GM23338 (cell line): ENCODE results near the gene SPATS2. TPM values are rescaled to one million over a fixed set of nuclear protein-coding genes. Genes with fewer than 3 reads are reported as not detected.
A peak's percentile ranks its signal among the peaks of the same experiment; 100 is the strongest.

Source experiments
- ATAC-seq: fragments of 200-7000 bp; cut with Tn5 transposase; 3 replicates; pipeline ENCODE4 v1.9.1; 2020
- DNase-seq: peaks from one replicate; pipeline ENCODE4 v3.0.0-alpha.2; 2015; ENCODE audit warnings: low spot score
- H2AFZ ChIP-seq: fragments of 200-600 bp; sonication (generic); 2 replicates; pipeline ENCODE4 v1.8.0; 2016; ENCODE audit warnings: antibody characterized with exemption, mild to moderate bottlenecking, moderate library complexity
- H3F3A ChIP-seq: fragments of 200-600 bp; sonication (generic); replicated peaks from 2 replicates; pipeline ENCODE4 v1.8.0; 2017; ENCODE audit warnings: antibody characterized with exemption, mixed run types, low read depth
- H3K27ac ChIP-seq: fragments of 200-600 bp; sonication (generic); 2 replicates; pipeline ENCODE4 v1.6.1; 2016; ENCODE audit warnings: low read depth
- H3K27me3 ChIP-seq: fragments of 200-600 bp; sonication (generic); 2 replicates; pipeline ENCODE4 v1.8.0; 2016; ENCODE audit warnings: mild to moderate bottlenecking, mixed run types, moderate library complexity; ENCODE audit not compliant: insufficient read depth
- H3K36me3 ChIP-seq: fragments of 200-600 bp; sonication (generic); 2 replicates; pipeline ENCODE4 v1.8.0; 2016; ENCODE audit warnings: mild to moderate bottlenecking; ENCODE audit not compliant: insufficient read depth
- H3K4me1 ChIP-seq: fragments of 200-600 bp; sonication (generic); 2 replicates; pipeline ENCODE4 v1.8.0; 2016; ENCODE audit warnings: mild to moderate bottlenecking, moderate library complexity; ENCODE audit not compliant: insufficient read depth
- H3K4me2 ChIP-seq: fragments of 200-600 bp; sonication (generic); 2 replicates; pipeline ENCODE4 v1.7.1; 2017; ENCODE audit warnings: mixed run types
- H3K4me3 ChIP-seq: fragments of 200-600 bp; sonication (generic); 2 replicates; pipeline ENCODE4 v1.6.1; 2016; ENCODE audit warnings: mixed run types
- H3K79me2 ChIP-seq: fragments of 200-600 bp; sonication (generic); replicated peaks from 2 replicates; pipeline ENCODE4 v1.8.0; 2017; ENCODE audit warnings: mild to moderate bottlenecking; ENCODE audit not compliant: insufficient read depth
- H3K9me2 ChIP-seq: fragments of 200-600 bp; sonication (generic); 2 replicates; pipeline ENCODE4 v1.8.0; 2017; ENCODE audit not compliant: insufficient read depth
- H4K20me1 ChIP-seq: fragments of 200-600 bp; sonication (generic); replicated peaks from 2 replicates; pipeline ENCODE4 v1.8.0; 2017; ENCODE audit warnings: mild to moderate bottlenecking; ENCODE audit not compliant: insufficient read depth
- H3K27ac Mint-ChIP-seq: 2 replicates; pipeline ENCODE4 v1.8.0; 2020; ENCODE audit warnings: inconsistent platforms, mild to moderate bottlenecking, moderate library complexity, mixed read lengths
- H3K27me3 Mint-ChIP-seq: 3 replicates; pipeline ENCODE4 v1.8.0; 2022; ENCODE audit warnings: low read depth, mild to moderate bottlenecking, moderate library complexity, mixed read lengths, inconsistent platforms; ENCODE audit not compliant: insufficient read depth, poor library complexity
- H3K36me3 Mint-ChIP-seq: 3 replicates; pipeline ENCODE4 v1.8.0; 2021; ENCODE audit warnings: low read depth, mild to moderate bottlenecking, inconsistent platforms, moderate library complexity, mixed read lengths
- H3K4me1 Mint-ChIP-seq: 3 replicates; pipeline ENCODE4 v1.8.0; 2020; ENCODE audit warnings: mild to moderate bottlenecking, inconsistent platforms, mixed read lengths
- H3K4me3 Mint-ChIP-seq: 3 replicates; pipeline ENCODE4 v1.8.0; 2021; ENCODE audit warnings: moderate library complexity, mild to moderate bottlenecking, inconsistent platforms, mixed read lengths
- H3K9me3 Mint-ChIP-seq: 3 replicates; pipeline ENCODE4 v1.8.0; 2020; ENCODE audit warnings: moderate library complexity, mild to moderate bottlenecking, inconsistent platforms, mixed read lengths
- CREB1 ChIP-seq: fragments of 250-450 bp; sonication (Bioruptor Pico); IDR thresholded peaks from 2 replicates; pipeline ENCODE4 v1.5.0; 2020; ENCODE audit warnings: low read depth, mild to moderate bottlenecking, moderate library complexity
- CTCF ChIP-seq, 2 experiments: fragments of 200-600 bp in 1 of 2; sonication (generic) in 1 of 2; conservative IDR thresholded peaks; 2 replicates each; pipeline versions ENCODE4 v1.5.1 to v1.6.1; 2016 to 2017; ENCODE audit warnings: antibody characterized with exemption in 2 of 2, low read depth in 2 of 2, mild to moderate bottlenecking in 2 of 2, moderate library complexity in 1 of 2
- ETS1 ChIP-seq: IDR thresholded peaks from 2 replicates; pipeline ENCODE4 v1.6.1; 2016; ENCODE audit warnings: antibody characterized with exemption
- EZH2 ChIP-seq: fragments of 200-600 bp; sonication (generic); IDR thresholded peaks from one replicate; pipeline ENCODE4 v1.8.0; 2017; ENCODE audit warnings: antibody characterized with exemption, mild to moderate bottlenecking, low read depth; ENCODE audit not compliant: unreplicated experiment
- EZH2phosphoT487 ChIP-seq: fragments of 200-600 bp; sonication (generic); IDR thresholded peaks from one replicate; pipeline ENCODE4 v1.8.1; 2018; ENCODE audit warnings: antibody characterized with exemption; ENCODE audit not compliant: unreplicated experiment
- JUNB ChIP-seq: IDR thresholded peaks from one replicate; pipeline ENCODE4 v1.6.1; 2016; ENCODE audit warnings: antibody characterized with exemption; ENCODE audit not compliant: unreplicated experiment
- STAT1 ChIP-seq: IDR thresholded peaks from one replicate; pipeline ENCODE4 v1.6.1; 2016; ENCODE audit warnings: antibody characterized with exemption; ENCODE audit not compliant: unreplicated experiment
- ZNF331 ChIP-seq: fragments of 250-450 bp; sonication (Bioruptor Pico); IDR thresholded peaks from 2 replicates; pipeline ENCODE4 v1.5.0; 2020; ENCODE audit warnings: low read depth, mild to moderate bottlenecking, moderate library complexity
- ZNF462 ChIP-seq: fragments of 250-450 bp; sonication (Bioruptor Pico); IDR thresholded peaks from 2 replicates; pipeline ENCODE4 v1.5.0; 2020; ENCODE audit warnings: mild to moderate bottlenecking, moderate library complexity
- polyA plus RNA-seq: library from polyadenylated mRNA; unstranded; fragments of >200 nt; fragmentation: Nextera tagmentation; extraction: Ambion mirVana; gene quantifications from 2 replicates; pipeline ENCODE4 v1.2.1, GENCODE V29; 2016
- total RNA-seq: library from RNA; depleted of rRNA; stranded (reverse); fragments of >200 nt; shearing (Covaris generic); gene quantifications from 2 replicates; pipeline ENCODE4 v1.2.3, GENCODE V29; 2014

The SPATS2 gene
- total and polyA plus RNA-seq, 2 experiments from 2014 or later, result 20.6 to 61.0 TPM

GRCh38 chr12:49553512-49554088 is 186.3 kb downstream of the SPATS2 start:
- Histone ChIP-seq H3K27ac (no peak overlapping the region), H3K4me1 (no peaks in the 10 kb centered on the region; the same call in 1 of the 2 replicates), H4K20me1 (no peaks in the 10 kb centered on the region), H3K4me3 (no peak overlapping the region), H2AFZ (no peak overlapping the region), H3K9me2 (no peaks in the 10 kb centered on the region), H3K4me2 (no peak overlapping the region), H3F3A (no peaks in the 10 kb centered on the region), H3K27me3 (peaks cover 45% of the 10 kb centered on the region), H3K36me3 (peaks cover 2% of the 10 kb centered on the region; the same call in 1 of the 2 replicates), H3K79me2 (no peaks in the 10 kb centered on the region)
- peaks cover 33% of the 10 kb centered on the region for H3K27me3 Mint-ChIP-seq
- peak; percentile 85 for DNase-seq
- H3K27ac Mint-ChIP-seq, result peak overlapping the region; percentile 21; the same call in 1 of the 2 replicates
- H3K9me3 Mint-ChIP-seq, result no peaks in the 10 kb centered on the region
- TF ChIP-seq CTCF (conservative IDR thresholded peaks at IDR 0.05; ENCODE audit: low read depth in 2 of 2) (peak; percentile 83 to 91), CREB1 (CRISPR knock-in tag) (no peak), STAT1 (no peak)
- H3K4me1 Mint-ChIP-seq, result peaks cover 6% of the 10 kb centered on the region; the same call in 1 of the 3 replicates
- H3K36me3 Mint-ChIP-seq, result peaks cover 7% of the 10 kb centered on the region
- peak; percentile 51 for ATAC-seq
- no peak overlapping the region for H3K4me3 Mint-ChIP-seq

GRCh38 chr12:49554266-49554665 is 187.0 kb downstream of the SPATS2 start:
- no peaks in the 10 kb centered on the region for H3K9me2 ChIP-seq
- peaks cover 6% of the 10 kb centered on the region; the same call in 1 of the 2 replicates for H3K36me3 ChIP-seq
- H3F3A ChIP-seq, result no peaks in the 10 kb centered on the region
- H3K4me1 ChIP-seq, result no peaks in the 10 kb centered on the region
- Mint-ChIP-seq H3K4me3 (no peak overlapping the region), H3K36me3 (peaks cover 12% of the 10 kb centered on the region), H3K27ac (no peak overlapping the region), H3K27me3 (peaks cover 28% of the 10 kb centered on the region), H3K9me3 (no peaks in the 10 kb centered on the region), H3K4me1 (peaks cover 6% of the 10 kb centered on the region; the same call in 1 of the 3 replicates)
- peaks cover 38% of the 10 kb centered on the region for H3K27me3 ChIP-seq
- H3K4me2 ChIP-seq, result no peak overlapping the region
- TF ChIP-seq EZH2, result no peak
- TF ChIP-seq JUNB, result no peak
- TF ChIP-seq ZNF331 (CRISPR knock-in tag), result no peak
- TF ChIP-seq ZNF462 (CRISPR knock-in tag), result no peak
- TF ChIP-seq EZH2phosphoT487, result no peak
- TF ChIP-seq ETS1, result no peak
- ATAC-seq, result no peak
- no peaks in the 10 kb centered on the region for H4K20me1 ChIP-seq
- H3K4me3 ChIP-seq, result no peak overlapping the region
- H3K79me2 ChIP-seq, result no peaks in the 10 kb centered on the region
- no peak for DNase-seq
- H2AFZ ChIP-seq, result no peak overlapping the region
- H3K27ac ChIP-seq, result no peak overlapping the region
